Liver (tissue), 3 donors: ENCODE measurements around the gene SCYGR1.

ENCODE experiments used
- ATF3 ChIP-seq: IDR thresholded peaks from 2 replicates; pipeline ENCODE4 v1.6.1; 2016; ENCODE audit warnings: antibody characterized with exemption
- CTCF ChIP-seq: fragments of 150-350 bp; IDR thresholded peaks from 2 replicates; pipeline ENCODE4 v1.5.1; 2017; ENCODE audit warnings: improper control_type of control experiment, low read depth, low read length; ENCODE audit not compliant: missing input control
- GABPA ChIP-seq, 2 donors: IDR thresholded peaks in 1 of 2; conservative IDR thresholded peaks in 1 of 2; 2 replicates each; pipeline ENCODE4 v1.6.1; 2016; ENCODE audit warnings: antibody characterized with exemption in 2 of 2, mild to moderate bottlenecking in 1 of 2, moderate library complexity in 1 of 2
- HNF4A ChIP-seq, 2 donors: conservative IDR thresholded peaks; 2 replicates each; pipeline ENCODE4 v1.6.1; 2016; ENCODE audit warnings: antibody characterized with exemption in 2 of 2, mild to moderate bottlenecking in 2 of 2
- MAX ChIP-seq: IDR thresholded peaks from 2 replicates; pipeline ENCODE4 v1.6.1; 2016; ENCODE audit warnings: antibody characterized with exemption
- NR2F2 ChIP-seq: IDR thresholded peaks from 2 replicates; pipeline ENCODE4 v1.6.1; 2016; ENCODE audit warnings: antibody characterized with exemption
- RAD21 ChIP-seq, 2 donors: IDR thresholded peaks; 2 replicates each; pipeline ENCODE4 v1.6.1; 2016; ENCODE audit warnings: antibody characterized with exemption in 2 of 2, mild to moderate bottlenecking in 2 of 2
- RXRA ChIP-seq, 2 donors: IDR thresholded peaks; 2 replicates each; pipeline ENCODE4 v1.6.1; 2017 to 2018; ENCODE audit warnings: antibody characterized with exemption in 2 of 2, mild to moderate bottlenecking in 1 of 2
- SP1 ChIP-seq: IDR thresholded peaks from 2 replicates; pipeline ENCODE4 v1.6.1; 2018; ENCODE audit warnings: antibody characterized with exemption, mild to moderate bottlenecking
- TAF1 ChIP-seq: conservative IDR thresholded peaks from 2 replicates; pipeline ENCODE4 v1.6.1; 2016; ENCODE audit warnings: antibody characterized with exemption, mild to moderate bottlenecking
- ZBTB33 ChIP-seq: IDR thresholded peaks from 2 replicates; pipeline ENCODE4 v1.6.1; 2016; ENCODE audit warnings: antibody characterized with exemption
- donor health status: healthy.
- donor health status: healthy.

GRCh38 chr2:227349989-227350612, 37.6 kb downstream of the SCYGR1 start:
- TF ChIP-seq CTCF (no peak), GABPA (IDR thresholded peaks at IDR 0.05 in 1 of 2, conservative IDR thresholded peaks at IDR 0.05 in 1 of 2) (no peak), SP1 (no peak), ZBTB33 (no peak), RAD21 (IDR thresholded peaks at IDR 0.05) (no peak), ATF3 (no peak), RXRA (IDR thresholded peaks at IDR 0.05) (no peak), TAF1 (no peak), HNF4A (conservative IDR thresholded peaks at IDR 0.05) (no peak), MAX (no peak), NR2F2 (no peak)
